GM12874 (cell line): Measurements from ENCODE around the gene MRPL34.

Source experiments
- CTCF ChIP-seq: IDR thresholded peaks from 2 replicates; pipeline ENCODE4 v1.5.1; 2011; ENCODE audit warnings: low read depth, mild to moderate bottlenecking, control low read depth, low read length, moderate library complexity; ENCODE audit not compliant: insufficient read depth

Gene MRPL34

GRCh38 chr19:17292301-17293074 is 13.2 kb upstream of the MRPL34 start:
- TF ChIP-seq CTCF = peak; percentile 78

GRCh38 chr19:17293605-17294004 is 12.1 kb upstream of the MRPL34 start:
- TF ChIP-seq CTCF = no peak

GRCh38 chr19:17294051-17294891 is 11.4 kb upstream of the MRPL34 start:
- no peak for TF ChIP-seq CTCF

GRCh38 chr19:17296273-17296672 is 9.4 kb upstream of the MRPL34 start:
- TF ChIP-seq CTCF = no peak

GRCh38 chr19:17296976-17297375 is 8.7 kb upstream of the MRPL34 start:
- no peak for TF ChIP-seq CTCF

- TF ChIP-seq CTCF = no peak
Measured at GRCh38 chr19:17300992-17301619, 4.6 kb upstream of the MRPL34 start.
